Measurements from ENCODE around the gene ABHD11. TPM values are rescaled to one million over a fixed set of nuclear protein-coding genes. Genes with fewer than 3 reads are reported as not detected.
"Not testable (repeated sequence)": the region's sequence is repeated elsewhere in the genome, so short reads cannot be mapped to it uniquely, and the experiment has no call there.

ABHD11 gene
- polyA plus RNA-seq, 4 donors, result 9.0 to 35.1 (median 24.6) TPM

- not testable (repeated sequence) for DNase-seq (ENCODE audit: low read depth in 4 of 4, low spot score in 3 of 4)
Measured at GRCh38 chr7:73720443-73720842, 18.2 kb downstream of the ABHD11 start.

GRCh38 chr7:73719806-73720169 lies 18.8 kb downstream of the ABHD11 start:
- no peak for DNase-seq (ENCODE audit: low read depth in 4 of 4, low spot score in 3 of 4)

- DNase-seq (ENCODE audit: low read depth in 4 of 4, low spot score in 3 of 4), result no peak
Measured at GRCh38 chr7:73718905-73719805, 19.4 kb downstream of the ABHD11 start, which contains the start of gene STX1A. TSS of gene STX1A (minus strand) at chr7:73719669. CDS start at chr7:73719631, 38 bp downstream.

GRCh38 chr7:73718438-73718881 lies 20.1 kb downstream of the ABHD11 start:
- no peak for DNase-seq (ENCODE audit: low read depth in 4 of 4, low spot score in 3 of 4)

GRCh38 chr7:73717991-73718405 lies 20.6 kb downstream of the ABHD11 start:
- DNase-seq (ENCODE audit: low read depth in 4 of 4, low spot score in 3 of 4), result no peak

GRCh38 chr7:73717025-73717807 lies 21.4 kb downstream of the ABHD11 start:
- no peak for DNase-seq (ENCODE audit: low read depth in 4 of 4, low spot score in 3 of 4)

GRCh38 chr7:73716318-73716890 lies 22.2 kb downstream of the ABHD11 start:
- no peak for DNase-seq (ENCODE audit: low read depth in 4 of 4, low spot score in 3 of 4)

GRCh38 chr7:73715648-73716317 lies 22.8 kb downstream of the ABHD11 start:
- no peak for DNase-seq (ENCODE audit: low read depth in 4 of 4, low spot score in 3 of 4)

GRCh38 chr7:73713319-73713718 lies 25.3 kb downstream of the ABHD11 start:
- not testable (repeated sequence) for DNase-seq (ENCODE audit: low read depth in 4 of 4, low spot score in 3 of 4)

- DNase-seq (ENCODE audit: low read depth in 4 of 4, low spot score in 3 of 4), result no peak
Measured at GRCh38 chr7:73712773-73713172, 25.8 kb downstream of the ABHD11 start.

- no peak for DNase-seq (ENCODE audit: low read depth in 4 of 4, low spot score in 3 of 4)
Measured at GRCh38 chr7:73708961-73709549, 29.5 kb downstream of the ABHD11 start.

- DNase-seq (ENCODE audit: low read depth in 4 of 4, low spot score in 3 of 4), result no peak
Measured at GRCh38 chr7:73707045-73707631, 31.5 kb downstream of the ABHD11 start.

- DNase-seq (ENCODE audit: low read depth in 4 of 4, low spot score in 3 of 4), result no peak
Measured at GRCh38 chr7:73706126-73707044, 32.2 kb downstream of the ABHD11 start.

GRCh38 chr7:73705551-73705920 lies 33.1 kb downstream of the ABHD11 start:
- no peak for DNase-seq (ENCODE audit: low read depth in 4 of 4, low spot score in 3 of 4)

GRCh38 chr7:73704640-73705550 lies 33.7 kb downstream of the ABHD11 start:
- DNase-seq (ENCODE audit: low read depth in 4 of 4, low spot score in 3 of 4), result no peak

GRCh38 chr7:73703757-73704639 lies 34.6 kb downstream of the ABHD11 start:
- DNase-seq (ENCODE audit: low read depth in 4 of 4, low spot score in 3 of 4), result peak in 1 of 4 donors; percentile 40

- DNase-seq (ENCODE audit: low read depth in 4 of 4, low spot score in 3 of 4), result no peak
Measured at GRCh38 chr7:73703225-73703624, 35.4 kb downstream of the ABHD11 start.

Data from left renal pelvis (tissue), 4 donors.